Jurkat, Clone E6-1 (cell line): ENCODE data around the gene MDFI.

ENCODE experiments used
- DNase-seq: peaks from one replicate; pipeline ENCODE4 v3.0.0-alpha.2; 2011; ENCODE audit warnings: low read depth, low spot score
- H3K4me3 ChIP-seq: 2 replicates; pipeline ENCODE4 v1.5.1; 2011; ENCODE audit warnings: mild to moderate bottlenecking, low read length, control low read depth, moderate library complexity

The MDFI gene

DNA sequence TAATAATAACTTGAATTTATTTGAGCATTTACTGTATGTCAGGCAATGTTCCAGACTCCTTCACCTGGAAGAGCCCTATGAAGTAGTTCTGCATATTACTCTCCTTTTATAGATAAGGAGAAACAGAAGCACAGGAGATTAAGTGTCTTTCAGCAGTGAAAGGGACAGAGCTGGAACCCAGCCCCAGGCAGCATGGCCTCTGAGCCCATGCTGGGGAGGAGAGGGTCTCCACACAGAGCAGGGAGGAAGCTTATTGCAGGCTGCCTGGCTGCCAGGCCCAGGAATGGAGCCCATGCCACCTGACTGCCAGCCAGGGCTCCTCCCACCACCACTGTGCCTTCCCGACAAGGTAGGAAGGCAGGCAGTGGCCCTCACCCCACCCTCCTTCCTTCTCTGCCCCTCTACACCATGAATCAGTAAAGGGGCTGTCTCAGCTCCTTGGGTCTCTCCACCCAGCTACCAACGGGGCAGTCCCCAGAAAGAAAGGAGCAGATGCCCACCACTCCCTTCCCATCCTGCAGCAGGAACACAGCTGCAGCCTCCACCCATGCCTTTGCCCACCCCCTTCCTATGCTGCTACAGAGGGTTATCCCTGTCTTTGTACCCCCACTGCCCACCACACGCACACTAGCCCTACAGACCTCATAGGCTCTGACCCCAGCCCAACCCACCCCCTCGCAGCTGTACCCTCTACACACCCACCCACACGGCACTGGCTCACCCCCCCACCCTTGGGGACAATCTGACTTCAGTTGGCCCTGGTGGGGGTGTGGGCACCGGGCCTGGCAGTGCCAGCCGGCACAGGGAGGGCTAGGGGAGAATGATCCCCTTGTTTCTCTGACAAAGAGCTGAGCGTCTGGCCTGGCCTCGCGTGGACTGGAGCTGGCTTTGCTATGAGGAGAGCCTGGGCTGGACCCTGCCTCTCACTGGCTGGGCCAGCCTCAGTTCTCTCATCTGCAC is 55.3 kb downstream of the MDFI start:
- no peak for DNase-seq

DNA sequence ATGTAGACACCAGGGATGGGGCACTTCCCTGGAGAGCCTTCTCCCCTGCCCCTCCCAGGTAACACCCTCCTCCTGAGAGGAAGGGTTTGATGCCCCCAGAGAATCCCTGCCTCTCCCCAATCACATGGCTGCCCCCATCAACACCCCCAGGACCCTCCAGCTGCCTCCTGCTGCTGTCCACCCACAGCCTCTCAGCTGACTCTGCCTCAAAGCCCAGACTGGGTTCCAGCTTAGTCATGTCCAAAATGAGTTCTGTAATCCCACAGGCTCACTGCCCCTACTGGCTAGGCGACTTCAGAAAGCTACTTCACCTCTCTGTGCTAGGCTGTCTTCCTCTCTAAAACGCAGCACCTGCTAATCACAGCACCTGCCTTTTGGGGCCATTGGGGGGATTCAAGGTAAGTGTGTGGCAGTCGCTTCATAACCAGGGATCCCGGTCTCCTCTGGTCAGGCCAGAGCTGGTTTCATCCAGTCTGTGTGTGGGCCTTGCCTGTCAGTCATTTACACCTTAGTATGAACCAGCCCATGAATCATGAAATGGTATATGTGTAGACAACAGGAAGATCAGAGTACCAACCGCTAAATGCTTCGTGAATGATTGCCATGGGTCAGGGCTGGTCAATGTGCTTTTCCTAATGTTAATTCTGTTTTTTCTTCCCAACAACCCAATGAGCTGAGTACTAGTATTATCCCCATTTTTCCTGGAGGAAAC is 56.7 kb downstream of the MDFI start:
- H3K4me3 ChIP-seq, result no peak overlapping the region
- DNase-seq, result no peak

More for the DNA sequence above, 55.3 kb downstream of the MDFI start:
- H3K4me3 ChIP-seq, result no peak overlapping the region

- no peak for DNase-seq
- H3K4me3 ChIP-seq, result no peak overlapping the region
Measured at GRCh38 chr6:41695825-41696224, 57.6 kb downstream of the MDFI start.

- no peak overlapping the region for H3K4me3 ChIP-seq
- DNase-seq, result no peak
Measured at GRCh38 chr6:41696788-41697187, 58.5 kb downstream of the MDFI start.

GRCh38 chr6:41697861-41698781 is 59.9 kb downstream of the MDFI start:
- H3K4me3 ChIP-seq, result no peak overlapping the region
- DNase-seq, result no peak

DNA sequence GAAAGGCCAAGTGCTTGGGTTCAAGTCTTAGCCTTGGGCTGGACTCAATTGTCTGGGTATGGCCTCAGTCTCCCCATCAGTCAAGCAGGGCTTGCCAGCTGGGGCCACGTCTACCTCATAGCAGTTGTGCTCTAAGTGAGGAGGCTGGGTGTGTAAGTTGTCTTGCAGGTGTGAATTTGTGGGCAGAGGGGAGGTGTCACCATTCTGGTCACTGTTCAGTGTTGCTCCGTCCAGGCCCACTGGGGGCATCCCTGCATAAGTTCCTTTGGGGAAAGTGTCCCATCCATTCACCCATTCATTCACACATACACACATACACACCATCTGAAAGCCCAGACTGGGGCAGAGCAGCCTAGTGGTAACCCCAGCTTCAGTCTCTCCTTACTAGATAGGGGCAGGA is 60.8 kb downstream of the MDFI start:
- no peak for DNase-seq
- H3K4me3 ChIP-seq, result no peak overlapping the region

- no peak for DNase-seq
Measured at GRCh38 chr6:41700463-41701347, 62.4 kb downstream of the MDFI start.

GRCh38 chr6:41702089-41702745 is 63.9 kb downstream of the MDFI start:
- DNase-seq, result no peak
- no peak overlapping the region for H3K4me3 ChIP-seq

More at GRCh38 chr6:41700463-41701347, 62.4 kb downstream of the MDFI start:
- H3K4me3 ChIP-seq, result no peak overlapping the region

DNA sequence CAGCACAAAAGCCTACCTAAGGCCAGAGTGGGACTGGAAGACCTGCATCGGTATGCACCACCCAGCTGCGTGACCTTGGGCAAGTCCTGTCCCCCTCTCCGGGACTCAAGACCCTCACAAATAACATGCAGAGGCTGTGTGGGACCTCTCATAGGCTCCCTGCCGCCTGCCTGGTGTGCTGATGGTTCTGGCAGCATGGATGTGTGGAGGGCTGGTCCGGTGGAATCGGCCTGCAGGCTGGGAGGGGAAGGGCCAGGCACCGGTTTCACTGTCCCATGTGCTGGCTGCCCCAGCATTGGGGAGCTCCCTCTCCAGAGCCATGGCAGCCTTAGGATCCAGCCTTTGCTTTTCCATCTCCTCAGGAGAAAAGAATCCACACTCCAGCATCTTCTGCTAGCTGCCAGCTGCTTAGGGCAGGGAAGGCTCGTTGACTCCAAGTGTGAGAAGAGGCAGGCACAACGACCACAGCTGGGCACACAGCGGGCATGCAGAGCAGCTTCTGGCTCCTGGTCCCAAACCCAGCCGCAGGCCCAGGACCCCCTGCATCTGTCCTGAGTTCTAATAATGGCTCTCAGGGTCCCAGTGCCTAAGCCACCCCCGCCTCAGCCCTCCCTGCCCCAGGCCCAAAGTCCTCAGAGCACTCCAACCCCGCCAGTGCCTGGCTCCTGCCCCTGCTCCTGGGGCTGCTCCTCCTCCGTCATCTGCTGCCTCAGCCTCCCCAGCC is 64.7 kb downstream of the MDFI start:
- H3K4me3 ChIP-seq, result no peak overlapping the region
- DNase-seq, result no peak
